HK-2 (cell line): ENCODE measurements around the gene PHC2.
A peak's percentile ranks its signal among the peaks of the same experiment; 100 is the strongest.

Source experiments
- DNase-seq: peaks from one replicate; pipeline ENCODE4 v3.0.0-alpha.2; 2018; ENCODE audit not compliant: unreplicated experiment

PHC2 gene, protein sequence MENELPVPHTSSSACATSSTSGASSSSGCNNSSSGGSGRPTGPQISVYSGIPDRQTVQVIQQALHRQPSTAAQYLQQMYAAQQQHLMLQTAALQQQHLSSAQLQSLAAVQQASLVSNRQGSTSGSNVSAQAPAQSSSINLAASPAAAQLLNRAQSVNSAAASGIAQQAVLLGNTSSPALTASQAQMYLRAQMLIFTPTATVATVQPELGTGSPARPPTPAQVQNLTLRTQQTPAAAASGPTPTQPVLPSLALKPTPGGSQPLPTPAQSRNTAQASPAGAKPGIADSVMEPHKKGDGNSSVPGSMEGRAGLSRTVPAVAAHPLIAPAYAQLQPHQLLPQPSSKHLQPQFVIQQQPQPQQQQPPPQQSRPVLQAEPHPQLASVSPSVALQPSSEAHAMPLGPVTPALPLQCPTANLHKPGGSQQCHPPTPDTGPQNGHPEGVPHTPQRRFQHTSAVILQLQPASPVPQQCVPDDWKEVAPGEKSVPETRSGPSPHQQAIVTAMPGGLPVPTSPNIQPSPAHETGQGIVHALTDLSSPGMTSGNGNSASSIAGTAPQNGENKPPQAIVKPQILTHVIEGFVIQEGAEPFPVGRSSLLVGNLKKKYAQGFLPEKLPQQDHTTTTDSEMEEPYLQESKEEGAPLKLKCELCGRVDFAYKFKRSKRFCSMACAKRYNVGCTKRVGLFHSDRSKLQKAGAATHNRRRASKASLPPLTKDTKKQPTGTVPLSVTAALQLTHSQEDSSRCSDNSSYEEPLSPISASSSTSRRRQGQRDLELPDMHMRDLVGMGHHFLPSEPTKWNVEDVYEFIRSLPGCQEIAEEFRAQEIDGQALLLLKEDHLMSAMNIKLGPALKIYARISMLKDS

DNA sequence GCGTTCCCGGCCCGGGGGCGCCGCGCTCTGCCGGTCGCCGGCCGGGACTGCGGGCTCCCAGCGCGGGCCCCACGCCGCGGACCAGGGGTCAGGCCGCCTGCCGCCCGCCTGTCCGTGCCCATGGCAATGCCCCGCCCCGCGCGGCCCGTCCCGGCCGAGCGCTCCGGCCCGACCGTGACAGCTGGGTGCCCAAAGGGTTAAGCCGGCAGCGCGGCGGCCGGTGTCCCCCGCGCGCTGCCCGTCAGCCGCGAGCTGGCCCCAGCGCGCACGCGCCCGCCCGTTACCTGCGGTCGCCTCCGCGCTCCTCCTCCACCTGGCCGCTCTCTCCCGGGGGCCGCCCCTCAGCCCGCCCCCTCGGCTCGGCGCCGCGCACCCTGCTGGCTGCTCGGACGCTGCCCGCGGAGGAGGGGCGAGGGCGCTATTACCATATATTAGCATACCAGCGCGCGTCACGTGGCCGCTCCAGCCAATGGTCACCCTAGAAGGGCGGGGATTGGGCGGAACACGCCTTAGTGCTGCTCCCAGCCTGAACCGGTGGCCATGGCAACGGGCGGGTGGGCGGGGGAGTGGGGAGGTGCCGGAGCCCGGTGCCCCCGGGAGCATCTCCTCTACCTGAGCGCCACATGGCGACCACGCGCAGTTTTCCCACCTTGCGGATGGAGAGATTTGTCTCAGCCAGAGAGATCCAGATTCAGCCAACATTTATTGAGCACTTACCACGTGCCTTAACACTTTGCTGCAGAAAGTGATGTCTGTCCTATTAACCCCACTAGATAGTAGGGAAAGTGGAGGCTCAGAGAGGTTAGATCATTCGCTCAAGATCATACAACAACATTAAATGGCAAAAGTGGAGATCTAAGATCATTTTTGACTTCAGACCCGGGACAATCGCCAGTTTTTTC lies at the start of gene PHC2:
TSS of gene PHC2 (minus strand) at position 404 of the 902 bp plus-strand sequence. CDS start 55,556 bp downstream, outside the sequence.
- peak; percentile 87 for DNase-seq

DNA sequence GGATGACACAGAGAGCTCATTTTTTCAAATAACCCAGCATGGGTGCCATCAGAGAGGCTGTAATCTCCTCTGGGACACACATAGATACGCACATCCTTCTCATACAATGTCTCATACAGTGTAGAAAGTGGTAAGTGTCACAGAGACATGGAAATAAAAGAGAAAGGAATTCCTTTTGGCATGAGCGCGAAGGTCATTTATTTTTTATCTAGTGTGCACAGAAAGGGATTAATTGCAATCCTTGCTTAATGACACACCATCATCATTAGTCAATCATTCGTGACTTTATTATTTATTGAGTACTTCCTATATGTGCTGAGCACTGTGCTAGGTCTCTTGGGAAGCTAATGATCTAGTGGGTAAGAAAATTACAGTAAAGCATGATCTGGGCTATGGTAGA lies 46.6 kb upstream of the PHC2 start:
- no peak for DNase-seq

DNA sequence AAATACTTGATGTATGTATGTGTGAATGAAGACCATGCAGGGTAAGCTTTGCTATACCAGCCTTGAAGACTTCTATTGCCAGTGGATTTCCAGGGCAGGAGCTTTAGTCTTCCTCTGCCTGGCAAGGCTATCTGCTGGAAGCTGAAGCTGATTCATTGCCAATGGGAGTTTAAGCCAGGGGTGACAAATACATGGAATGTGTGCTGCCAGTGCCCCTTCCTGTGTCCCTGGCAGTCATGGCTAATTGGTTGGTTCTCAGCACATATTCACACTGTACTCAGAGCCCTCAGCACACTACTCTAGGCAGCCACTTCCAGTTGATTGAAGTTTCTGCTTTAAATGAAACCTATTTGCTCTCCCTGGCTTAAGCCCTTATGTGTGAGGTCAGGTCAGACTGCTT lies 43.0 kb upstream of the PHC2 start:
- DNase-seq = no peak

DNA sequence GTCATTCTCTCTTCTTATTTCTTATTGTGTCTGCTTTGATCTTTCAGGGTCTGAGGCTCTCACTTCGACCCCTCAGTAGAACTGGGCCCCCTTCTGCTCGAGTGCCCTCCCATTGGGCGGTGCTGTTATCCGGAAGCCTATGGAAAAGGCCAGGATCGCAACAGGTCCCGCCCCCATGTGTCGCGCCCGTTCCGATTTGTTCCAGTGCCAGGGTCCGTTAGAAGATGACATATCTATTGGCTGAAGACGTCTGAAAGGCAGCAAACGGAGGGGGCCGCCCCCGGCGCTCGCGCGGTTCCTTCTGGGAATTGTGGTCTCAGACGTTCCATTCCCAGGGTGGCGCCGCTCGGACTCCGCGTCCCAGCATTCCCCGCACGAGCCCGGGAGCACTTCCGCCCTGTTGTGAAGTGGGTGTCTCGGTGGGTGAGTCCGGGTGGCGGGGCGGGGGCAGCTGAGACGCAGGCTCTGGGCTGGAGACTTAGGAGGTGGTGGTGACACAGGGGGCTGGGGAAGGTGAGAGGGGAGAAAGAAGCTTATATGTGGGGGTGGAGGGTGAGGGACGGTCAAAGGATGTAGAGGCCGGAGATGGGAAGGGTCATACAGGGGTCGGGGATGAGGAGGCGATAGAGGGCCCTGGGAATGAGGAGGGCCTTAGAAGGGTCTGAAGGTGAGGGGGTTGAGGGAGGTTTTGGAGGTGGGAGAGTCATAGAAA lies 41.5 kb upstream of the PHC2 start, which contains the start of gene ZSCAN20:
TSS of gene ZSCAN20 (plus strand) at position 377 of the 712 bp plus-strand sequence. CDS start 6,644 bp downstream, outside the sequence.
- peak; percentile 99 for DNase-seq

DNA sequence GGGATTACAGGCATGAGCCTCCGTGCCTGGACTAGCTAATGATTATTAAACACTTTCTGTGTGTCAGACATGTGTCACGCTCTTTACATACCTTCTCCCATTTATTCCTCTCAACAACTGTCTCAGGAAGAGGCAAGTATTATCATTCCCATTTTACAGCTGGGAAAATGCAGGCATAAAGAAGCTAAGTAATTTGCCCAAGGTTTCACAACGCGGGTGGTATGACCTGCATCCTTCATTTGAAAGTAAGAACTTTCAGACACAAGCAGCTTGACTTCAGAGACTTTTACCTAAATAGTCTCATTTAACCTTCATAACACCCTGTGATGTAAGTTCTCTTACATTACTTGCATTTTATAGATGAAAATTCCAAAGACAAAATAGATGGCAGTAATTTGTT lies 40.5 kb upstream of the PHC2 start:
- DNase-seq = no peak

DNA sequence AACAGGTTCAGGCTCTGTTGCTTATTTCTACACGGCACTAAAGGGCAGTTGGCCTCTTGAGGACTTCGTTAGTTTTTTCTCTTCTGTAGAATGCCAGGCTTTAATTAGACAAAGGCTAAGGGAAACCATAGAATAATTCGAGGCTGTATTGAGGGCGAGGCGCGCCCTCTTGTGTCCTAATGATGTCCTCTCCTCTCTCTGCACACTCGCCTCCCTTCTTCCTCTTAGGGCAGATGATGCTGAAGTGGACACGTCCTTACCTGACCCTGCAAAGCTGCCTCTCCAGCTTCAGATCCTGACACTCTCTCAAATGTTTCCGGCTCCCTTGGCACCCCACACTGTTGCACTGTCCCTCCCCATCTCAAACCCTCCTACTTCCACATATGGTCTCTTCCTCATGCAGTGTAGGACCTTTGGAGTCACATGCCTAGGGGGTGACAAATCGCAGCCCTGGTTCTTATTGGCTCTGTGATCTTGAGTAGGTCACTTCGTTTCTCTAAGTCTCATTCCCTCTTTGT lies 39.7 kb upstream of the PHC2 start:
- peak; percentile 66 for DNase-seq

DNA sequence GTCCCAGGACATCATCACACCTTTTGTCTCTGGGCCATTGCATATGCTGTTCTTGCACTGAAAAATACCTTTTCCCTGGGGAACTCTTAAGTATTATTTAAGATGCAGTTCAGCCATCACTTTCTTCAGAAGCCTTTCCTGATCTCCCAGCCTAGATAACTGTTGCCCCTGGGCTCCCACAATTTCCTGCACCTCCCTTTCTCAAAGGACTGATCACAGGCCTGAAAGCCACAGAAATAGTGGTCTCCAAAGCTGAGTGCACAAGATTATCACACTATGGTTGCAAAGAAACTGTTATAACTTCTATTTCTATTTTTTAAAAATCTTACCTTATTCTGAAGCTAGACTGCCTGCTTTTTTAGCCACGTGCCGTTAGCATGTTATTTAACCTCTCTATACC lies 38.8 kb upstream of the PHC2 start:
- no peak for DNase-seq

DNA sequence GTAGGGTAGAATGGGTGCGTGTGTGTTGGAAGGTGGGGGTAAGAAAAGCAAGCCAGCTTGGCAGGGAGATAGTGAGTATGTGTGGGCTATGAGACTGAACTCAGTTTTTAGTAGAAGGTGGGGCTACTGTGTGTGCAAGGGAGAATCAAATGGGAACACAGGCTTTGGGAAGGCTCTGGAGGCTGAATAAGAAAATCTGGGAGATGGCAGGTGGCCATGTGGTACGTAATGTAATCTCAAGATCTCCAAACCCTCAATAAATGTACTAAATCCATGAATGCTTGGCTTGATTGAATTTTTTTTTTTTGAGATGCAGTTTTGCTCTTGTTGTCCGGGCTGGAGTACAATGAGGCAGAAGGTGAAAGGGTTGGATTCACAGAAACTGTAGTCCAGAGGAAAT lies 38.1 kb upstream of the PHC2 start:
- no peak for DNase-seq

DNA sequence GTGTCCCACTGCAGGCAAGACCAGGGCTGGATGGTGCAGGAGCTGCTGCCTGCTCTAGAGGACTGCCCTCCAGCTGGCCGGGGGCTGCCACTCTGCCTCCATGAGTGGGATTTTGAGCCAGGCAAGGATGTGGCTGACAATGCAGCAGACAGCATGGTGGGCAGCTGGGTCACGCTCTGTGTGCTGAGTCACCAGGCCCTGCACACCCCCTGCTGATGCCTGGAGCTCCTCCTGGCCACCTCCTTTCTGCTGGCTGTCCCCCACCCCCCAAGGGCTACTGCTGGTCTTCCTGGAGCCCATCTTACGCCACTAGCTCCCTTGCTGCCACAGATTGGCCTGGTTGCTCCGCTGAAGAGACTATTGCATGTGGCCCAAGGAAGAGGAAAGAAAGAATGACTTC lies 37.6 kb upstream of the PHC2 start:
- DNase-seq = no peak

DNA sequence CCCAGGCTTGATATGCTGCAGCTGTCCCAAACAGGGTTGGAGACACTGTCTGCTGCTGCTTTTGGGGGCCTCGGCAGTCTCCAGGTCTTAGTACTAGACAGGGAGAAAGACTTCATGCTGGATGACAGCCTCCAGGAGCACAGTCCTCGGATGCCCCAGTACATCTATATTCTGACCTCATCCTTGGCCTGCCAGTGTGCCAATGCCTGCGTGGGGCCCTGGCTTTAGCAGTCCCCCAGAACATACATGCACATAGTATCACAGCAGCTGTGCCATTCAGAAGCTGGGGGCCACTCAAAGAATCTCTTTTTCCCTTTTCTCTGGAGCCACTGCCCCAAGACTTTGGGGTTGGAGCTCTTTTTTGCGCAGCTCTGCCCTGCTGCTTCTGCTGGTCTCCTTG lies 37.1 kb upstream of the PHC2 start:
- no peak for DNase-seq

DNA sequence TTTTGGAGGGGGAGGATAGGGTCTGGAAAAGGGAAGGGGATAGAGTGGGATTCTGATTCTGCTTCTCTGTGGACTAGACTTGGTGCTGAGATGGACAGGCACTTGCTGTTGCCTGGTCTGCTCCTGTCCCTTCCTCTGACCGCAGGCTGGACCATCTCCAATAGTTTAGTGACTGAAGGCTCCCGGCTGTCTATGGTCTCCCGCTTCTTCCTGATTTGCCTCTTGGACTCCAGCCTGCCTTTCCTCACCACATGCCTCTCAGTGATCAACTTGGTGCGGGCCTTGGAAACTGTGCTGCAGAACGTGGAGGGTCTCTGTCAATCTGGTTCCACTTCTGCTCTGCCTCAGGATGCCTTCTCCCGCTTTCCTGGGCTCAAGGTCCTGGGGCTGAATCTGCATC lies 35.3 kb upstream of the PHC2 start:
- no peak for DNase-seq

DNA sequence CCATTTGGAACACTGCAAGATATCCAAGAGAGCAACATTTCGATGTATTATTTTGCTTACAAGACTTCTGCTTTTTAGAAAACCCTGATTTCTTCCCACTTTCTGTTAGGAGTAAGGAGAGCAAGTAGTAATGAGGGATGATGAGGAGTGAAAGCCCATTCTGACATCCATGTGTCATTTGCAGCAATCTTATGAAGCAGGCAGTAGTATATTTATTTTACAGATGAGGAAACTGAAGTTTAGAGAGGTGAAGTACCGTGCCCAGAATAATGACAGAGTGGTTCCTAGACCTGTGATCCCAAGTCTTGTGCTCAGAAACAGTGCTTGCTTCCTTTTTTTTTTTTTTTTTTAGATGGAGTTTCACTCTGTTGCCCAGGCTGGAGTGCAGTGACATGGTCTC lies 34.4 kb upstream of the PHC2 start:
- no peak for DNase-seq

DNA sequence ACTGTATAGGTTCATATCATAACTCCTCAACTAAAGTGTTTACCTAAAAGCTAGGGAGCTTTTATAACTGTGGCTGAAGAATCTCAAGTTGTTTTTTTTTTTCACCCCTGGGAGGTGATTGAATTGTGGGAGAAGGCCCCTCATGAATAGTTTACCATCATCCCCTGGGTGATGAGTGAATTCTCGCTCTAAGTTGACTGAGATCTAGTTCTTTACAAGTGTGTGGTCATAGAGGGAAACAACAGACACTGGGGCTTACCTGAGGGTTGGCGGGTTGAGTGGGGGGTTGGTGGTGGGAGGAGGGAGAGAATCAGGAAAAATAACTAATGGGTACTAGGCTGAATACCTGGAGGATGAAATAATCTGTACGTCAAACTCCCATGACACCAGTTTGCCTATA lies 33.7 kb upstream of the PHC2 start:
- DNase-seq = no peak

DNA sequence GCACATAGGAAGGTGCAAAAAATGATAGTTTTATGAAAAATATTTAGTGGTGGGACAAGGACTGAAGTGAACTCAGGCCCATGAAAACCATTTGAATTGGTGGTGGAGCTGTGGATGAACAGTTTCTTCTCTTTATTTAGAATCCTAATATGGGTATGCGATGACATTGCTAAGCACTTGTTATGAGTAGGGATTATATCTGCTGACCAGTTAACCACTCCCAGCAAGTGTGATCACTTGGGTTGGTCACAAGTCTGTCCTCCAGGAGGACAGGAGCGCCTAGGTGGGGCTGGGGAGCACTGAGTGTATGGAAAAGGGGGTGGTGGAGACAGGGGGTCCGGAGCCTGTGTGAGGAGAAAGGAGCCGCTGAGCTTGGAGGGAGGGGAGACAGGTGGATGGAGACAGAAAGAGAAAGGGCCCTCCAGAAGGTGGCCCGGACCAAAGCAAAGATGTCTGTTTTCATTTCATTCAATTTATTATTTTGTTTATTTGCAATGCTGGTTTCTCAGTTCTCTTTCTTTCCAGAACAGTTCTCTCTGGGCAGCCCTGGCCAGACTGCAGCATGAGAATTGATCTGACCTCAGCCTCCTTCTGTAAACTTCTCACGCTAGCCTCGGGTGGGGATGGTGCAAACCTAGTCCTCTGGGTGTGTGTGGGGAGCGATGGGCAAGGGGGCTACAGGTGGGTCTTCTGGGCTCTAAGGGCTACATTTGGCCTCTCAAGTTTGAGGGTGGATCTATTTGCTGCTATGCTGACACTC lies 31.7 kb upstream of the PHC2 start:
- DNase-seq = no peak

DNA sequence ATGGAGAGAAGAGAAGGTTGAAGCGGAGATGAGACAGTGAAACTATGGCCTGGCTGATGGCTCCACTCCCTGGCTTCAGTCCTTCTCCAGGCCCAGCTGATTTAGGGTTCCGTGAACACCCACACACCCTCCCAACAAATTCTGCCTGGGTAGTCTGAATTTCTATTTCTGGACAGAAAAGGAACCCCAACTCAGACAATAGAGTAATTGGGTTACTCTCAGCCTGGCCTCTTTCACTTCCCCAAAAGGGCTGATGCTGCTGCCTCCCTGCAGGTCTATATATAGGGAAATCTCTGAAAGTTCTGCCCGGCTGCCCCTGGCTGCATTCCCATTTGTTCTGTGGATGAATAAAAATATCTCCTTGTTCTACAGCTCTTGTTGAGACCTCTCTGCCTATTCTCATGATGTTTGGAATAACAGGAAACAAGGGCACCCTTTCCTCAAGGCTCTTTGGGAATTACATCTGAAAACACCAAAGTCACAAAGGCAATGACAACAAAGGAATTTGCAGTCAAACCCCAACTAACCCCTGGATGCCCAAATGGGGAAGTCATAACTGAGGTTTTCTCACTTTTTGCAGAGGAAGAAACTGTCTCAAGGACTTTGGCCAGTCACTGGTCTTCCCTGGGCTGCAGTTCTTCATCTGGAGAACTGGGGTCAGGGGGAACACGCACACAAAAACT lies 30.2 kb upstream of the PHC2 start:
- no peak for DNase-seq

DNA sequence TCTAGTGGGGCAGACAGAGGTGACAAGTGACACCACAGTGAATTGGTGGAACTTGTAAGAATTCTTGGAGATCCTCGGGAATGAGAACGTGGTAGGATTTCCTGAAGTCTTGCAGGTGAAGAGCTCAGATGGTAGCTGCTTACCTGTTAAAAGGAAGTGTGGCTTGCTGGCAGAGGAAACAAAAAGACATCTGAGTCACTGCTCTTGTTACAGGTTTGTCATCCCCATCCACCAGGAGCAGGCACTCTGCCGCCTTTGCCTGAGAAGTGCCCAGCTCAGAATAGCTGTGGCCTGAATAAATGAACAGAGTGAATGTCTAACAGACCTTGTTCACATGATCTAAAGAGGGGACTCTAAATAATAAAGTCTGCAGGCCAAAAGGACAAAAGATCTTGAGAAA lies 29.2 kb upstream of the PHC2 start:
- DNase-seq = no peak

DNA sequence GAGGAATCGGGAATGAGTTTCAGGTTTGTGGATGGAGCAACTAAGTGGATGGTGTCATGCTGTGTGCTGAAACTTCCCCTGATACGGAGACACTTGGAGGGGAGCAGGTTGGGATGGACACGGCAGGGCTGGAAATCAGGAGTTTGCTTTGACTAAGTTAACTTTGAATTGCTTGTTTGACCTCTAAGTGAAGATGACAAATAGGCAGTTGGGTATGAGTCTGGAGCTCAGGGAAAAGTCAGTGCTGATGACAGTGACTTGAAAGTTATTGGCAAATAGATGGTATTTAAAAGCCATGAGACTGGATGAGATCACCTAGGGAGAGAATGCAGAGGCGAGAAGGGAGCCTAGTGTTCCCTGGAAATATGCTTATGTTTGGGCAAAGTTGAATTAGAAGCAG lies 28.8 kb upstream of the PHC2 start:
- no peak for DNase-seq

DNA sequence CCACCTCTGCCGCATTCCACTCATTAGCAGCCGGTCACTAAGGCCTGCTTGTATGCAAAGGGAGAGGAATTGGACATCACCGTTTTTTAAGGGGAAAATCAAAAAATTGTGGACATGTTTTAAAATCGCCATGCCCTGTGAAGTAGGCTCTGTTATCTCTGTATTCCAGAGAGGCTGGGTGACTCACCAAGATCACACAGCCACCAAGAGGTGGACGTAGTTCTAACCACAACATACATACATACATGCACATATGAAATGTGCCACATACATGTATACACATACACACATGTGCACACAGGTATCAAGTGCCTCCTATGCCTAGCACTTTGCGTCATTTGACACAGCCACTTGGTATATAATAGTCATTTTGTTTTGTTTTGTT lies 25.6 kb upstream of the PHC2 start:
- DNase-seq = no peak
